AG09319 (cell line): ENCODE results near the gene BTD.

Source experiments
- DNase-seq: peaks from one replicate; pipeline ENCODE4 v3.0.0-alpha.2; 2010; ENCODE audit warnings: low read depth; ENCODE audit errors: extremely low read depth
- CTCF ChIP-seq: IDR thresholded peaks from 2 replicates; pipeline ENCODE4 v1.5.1; 2011; ENCODE audit warnings: low read depth, mild to moderate bottlenecking, inconsistent platforms, low read length, moderate library complexity

BTD gene

GRCh38 chr3:15563190-15563589 is 38.4 kb upstream of the BTD start:
- DNase-seq: no peak
- no peak for TF ChIP-seq CTCF

- no peak for DNase-seq
- TF ChIP-seq CTCF: no peak
Measured at GRCh38 chr3:15572138-15572537, 29.4 kb upstream of the BTD start.

DNA sequence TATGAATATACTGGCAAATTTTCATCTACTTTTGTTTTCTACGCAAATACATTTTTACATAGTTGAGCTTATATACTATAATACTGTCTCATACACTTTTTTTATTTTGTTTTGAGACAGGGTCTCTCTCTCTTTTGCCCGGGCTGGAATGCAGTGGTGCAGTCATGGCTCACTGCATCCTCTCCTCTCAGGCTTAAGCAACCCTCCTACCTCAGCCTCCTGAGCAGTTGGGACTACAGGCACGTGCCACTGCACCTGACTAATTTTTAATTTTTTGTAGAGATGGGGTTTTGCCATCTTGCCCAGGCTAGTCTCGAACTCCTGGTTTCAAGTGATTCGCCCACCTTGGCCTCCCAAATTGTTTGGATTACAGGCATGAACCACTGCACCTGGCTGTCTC is 26.1 kb upstream of the BTD start:
- DNase-seq: no peak
- TF ChIP-seq CTCF: no peak

DNA sequence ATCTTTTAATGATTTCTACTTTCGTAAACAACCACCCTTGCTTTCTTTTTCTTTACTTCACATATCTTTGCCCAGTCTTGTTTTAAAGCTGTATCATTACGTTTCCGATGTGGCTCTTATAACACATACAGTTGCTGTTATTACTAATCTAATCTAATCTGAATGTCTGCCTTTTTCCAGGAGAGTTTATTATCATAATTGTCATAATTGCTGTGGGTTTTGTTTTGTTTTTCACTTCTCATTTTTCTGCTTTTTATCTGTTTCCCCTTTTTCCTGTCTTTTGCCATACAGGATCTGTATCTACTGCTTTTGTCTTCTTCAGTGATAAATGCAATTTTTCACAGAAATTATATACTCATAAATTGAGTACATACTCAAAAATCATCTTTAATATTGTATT is 25.1 kb upstream of the BTD start:
- no peak for DNase-seq
- no peak for TF ChIP-seq CTCF

DNA sequence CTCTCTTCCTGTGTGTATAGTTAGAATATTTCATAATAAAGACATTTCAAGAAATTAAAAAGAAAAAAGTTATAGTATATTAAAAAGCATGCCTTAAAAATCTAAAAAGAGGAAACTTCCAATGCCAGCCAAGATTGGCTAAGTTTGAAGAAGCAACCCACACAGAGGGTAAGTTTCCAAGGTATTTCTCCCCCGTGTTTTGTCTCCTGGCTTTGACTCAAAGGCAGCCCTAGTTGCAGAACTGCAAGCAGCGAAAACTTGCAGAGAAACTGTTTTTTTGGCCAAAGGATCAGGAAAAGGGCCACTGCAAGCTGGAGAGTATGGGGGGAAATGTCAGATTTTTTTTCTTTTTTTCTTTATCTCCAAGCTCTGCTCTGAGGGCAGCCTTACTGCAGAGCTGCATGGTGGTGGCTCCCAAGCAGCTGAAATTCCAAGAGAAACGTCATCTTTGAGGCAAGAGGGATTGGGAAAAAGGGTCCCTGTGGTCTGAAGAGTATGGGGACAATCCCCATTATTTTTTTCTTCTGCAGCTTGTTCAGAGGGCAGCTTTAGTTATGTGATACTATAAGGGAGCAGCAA is 23.2 kb upstream of the BTD start:
- TF ChIP-seq CTCF: no peak
- DNase-seq: no peak

- DNase-seq: no peak
- no peak for TF ChIP-seq CTCF
Measured at GRCh38 chr3:15579051-15579450, 22.5 kb upstream of the BTD start.

- DNase-seq: no peak
- no peak for TF ChIP-seq CTCF
Measured at GRCh38 chr3:15581471-15582394, 19.8 kb upstream of the BTD start.
